Heart left ventricle (tissue), 16 donors: ENCODE results near the gene MAML3. TPM values are rescaled to one million over a fixed set of nuclear protein-coding genes. Genes with fewer than 3 reads are reported as not detected.

ENCODE experiments used
- ATAC-seq, 4 donors: fragments of 200-7000 bp; cut with Tn5 transposase; one replicate each; pipeline ENCODE4 v1.9.1; 2020 to 2022; ENCODE audit warnings: moderate library complexity in 4 of 4, mild to moderate bottlenecking in 3 of 4, moderate number of reproducible peaks in 1 of 4
- DNase-seq, 5 donors: peaks; one replicate each; pipeline ENCODE4 v3.0.0-alpha.2; 2020
- H3K27ac ChIP-seq, 12 donors: fragments of 200-600 bp; sonication (generic) in 4 of 12; one replicate each; pipeline versions ENCODE4 v1.5.0 to v1.8.0; 2016 to 2022; ENCODE audit warnings: mild to moderate bottlenecking in 2 of 12
- H3K27me3 ChIP-seq, 9 donors: fragments of 200-600 bp; sonication (generic) in 2 of 9; one replicate each; pipeline versions ENCODE4 v1.5.1 to v1.8.0; 2016 to 2022; ENCODE audit warnings: mild to moderate bottlenecking in 3 of 9
- H3K36me3 ChIP-seq, 9 donors: fragments of 200-600 bp; sonication (generic) in 2 of 9; one replicate each; pipeline versions ENCODE4 v1.5.0 to v1.8.0; 2018 to 2022; ENCODE audit warnings: mild to moderate bottlenecking in 2 of 9
- H3K4me1 ChIP-seq, 12 donors: fragments of 200-600 bp; sonication (generic) in 4 of 12; one replicate each; pipeline versions ENCODE4 v1.5.0 to v1.8.0; 2016 to 2022; ENCODE audit warnings: mild to moderate bottlenecking in 3 of 12
- H3K4me3 ChIP-seq, 12 donors: fragments of 200-600 bp; sonication (generic) in 4 of 12; one replicate each; pipeline versions ENCODE4 v1.5.0 to v1.8.0; 2017 to 2022; ENCODE audit warnings: mild to moderate bottlenecking in 9 of 12, moderate library complexity in 4 of 12
- H3K9me3 ChIP-seq, 12 donors: fragments of 200-600 bp; sonication (generic) in 4 of 12; one replicate each; pipeline versions ENCODE4 v1.5.0 to v1.8.0; 2016 to 2022; ENCODE audit warnings: mild to moderate bottlenecking in 1 of 12
- CTCF ChIP-seq, 12 donors: fragments of 200-600 bp; sonication (generic) in 4 of 12; IDR thresholded peaks; one replicate each; pipeline versions ENCODE4 v1.5.0 to v1.8.0; 2018 to 2022; ENCODE audit warnings: antibody characterized with exemption in 12 of 12, mild to moderate bottlenecking in 5 of 12
- POLR2A ChIP-seq, 2 donors: fragments of 450-650 bp; IDR thresholded peaks; one replicate each; pipeline ENCODE4 v1.6.1; 2017; ENCODE audit warnings: antibody characterized with exemption in 2 of 2, mild to moderate bottlenecking in 2 of 2, moderate library complexity in 2 of 2
- WGBS, 4 donors: extraction: QIAGEN DNeasy Blood & Tissue Kit in 2 of 4; methylation state at CpG; one replicate each; pipeline versions ENCODE4 v1.1.5 to v1.1.7; 2013 to 2018; 5-methylcytosine and 5-hydroxymethylcytosine counted together
- intact Hi-C, 10 donors: fragments of 100-400 bp; cut with DNase I; formaldehyde crosslinking; loops; one replicate each; pipeline versions ENCODE4 v1.11.1 to v1.14.2; 2022
- long read RNA-seq, 3 donors: library from polyadenylated mRNA; unstranded; transcript quantifications; one replicate each; pipeline ENCODE4 v2.0.0, GENCODE V29; 2020 to 2021
- polyA plus RNA-seq, 2 donors: library from polyadenylated mRNA; stranded (reverse); fragments of 200-250 nt; gene quantifications; one replicate each; pipeline ENCODE4 v1.2.3, GENCODE V29; 2013
- total RNA-seq, 9 donors: library from RNA; depleted of rRNA in 2 of 9; stranded (reverse); fragments of >200 nt in 2 of 9; fragmentation: NEBNext Ultra II Directional in 3 of 9; extraction: Animal tissue kit (Norgen Biotek cat#: 25700) in 3 of 9; gene quantifications; one replicate each; pipeline versions ENCODE4 v1.1.0 to v1.2.4, GENCODE V29; 2016 to 2023
- donor health status: ischemic (EF 13 %, LVEDD 7.1; RV severe dilation, severe dysfunction).
- donor health status: healthy with polysubstance abuse.
- donor health status: DM: no; HTN: yes; CAD: no.
- donor health status: DM: no; HTN: no; CAD: no.
- donor health status: ischemic (EF 25% LVEDD 6.9; RV normal size, moderate dysfunction).
- donor health status: ischemic (EF 25% LVEDD 5.7; RV mildly dilated, moderate dysfunction).
- donor health status: healthy.
- donor health status: DM: yes; HTN: yes; CAD: no.
- donor health status: ischemic (EF 35%, LVEDD 5.7; RV mildly dilated, moderate dysfunction).
- donor health status: nonischemic (EF 11% LVEDD 7.7; RV severe dilation, severe dysfunction).
- donor health status: DM: yes; HTN: yes; CAD: no.
- donor health status: PGD.
- donor health status: ischemic (EF 29% LVEDD 5.4; RV normal size, mild dysfunction).
- donor health status: nonischemic (EF 23%, LVEDD 6.1; RV moderate dilation, normal function).

Gene MAML3
- total RNA-seq = 1 to 10 TPM; 1.7 to 5.9 (median 3.1) TPM
- polyA plus RNA-seq = 1 to 10 TPM in 1 of 2 donors, under 1 TPM in 1; 0.76 to 2.2 TPM
- long read RNA-seq, donor 1, partial matches to known transcripts = 1 of 6 reads
- long read RNA-seq, donor 1, other reads (novel, unspliced or antisense) = 5 of 6 reads
- long read RNA-seq, donor 2, partial matches to known transcripts = 0 of 4 reads
- long read RNA-seq, donor 2, other reads (novel, unspliced or antisense) = 4 of 4 reads
- long read RNA-seq, donor 3, partial matches to known transcripts = 0 of 4 reads
- long read RNA-seq, donor 3, other reads (novel, unspliced or antisense) = 4 of 4 reads

GRCh38 chr4:140153718-140154571 lies at the start of gene MAML3:
Gene MAML3 (minus strand): TSS chr4:140154184. CDS start chr4:140153327, 857 bp downstream.
- ATAC-seq (peak; percentile 63 to 79 (median 74)), DNase-seq (peak; percentile 95 to 98 (median 97))
- H3K9me3 ChIP-seq = no peaks in the 10 kb centered on the region
- peak within 1 kb of the TSS; percentile 83 to 100 (median 98) for H3K27ac ChIP-seq
- H3K4me1 ChIP-seq = peaks cover 0 to 21% (median 9%) of the 10 kb centered on the region in 12 donors
- H3K36me3 ChIP-seq = no peaks in the 10 kb centered on the region
- intact Hi-C loops = loop anchor here (1.0 to 10.0 kb wide), 27 partner anchors 57 to 499 kb away; partner anchors contain the start of gene MGST2 (in 3 of the 10)
- 0 to 1% (median 0%) methylated on average over 50 to 79 of the region's 79 CpGs for WGBS, 4 donors
- peak within 1 kb of the TSS; percentile 35 to 92 (median 83) for H3K4me3 ChIP-seq
- H3K27me3 ChIP-seq = no peaks in the 10 kb centered on the region
- no peak for TF ChIP-seq CTCF (IDR thresholded peaks at IDR 0.05)
- peak in 1 of 2 donors; percentile 86 for TF ChIP-seq POLR2A (IDR thresholded peaks at IDR 0.05)

GRCh38 chr4:140198942-140199341 lies 45.0 kb upstream of the MAML3 start:
- Histone ChIP-seq H3K9me3 (no peaks in the 10 kb centered on the region), H3K27ac (no peak overlapping the region), H3K4me1 (no peaks in the 10 kb centered on the region), H3K4me3 (no peak overlapping the region), H3K27me3 (no peaks in the 10 kb centered on the region), H3K36me3 (no peaks in the 10 kb centered on the region)
- TF ChIP-seq POLR2A (IDR thresholded peaks at IDR 0.05) (no peak), CTCF (IDR thresholded peaks at IDR 0.05) (no peak)
- 70 to 91% (median 83%) methylated on average over 1 of the region's 1 CpG for WGBS, 4 donors
- DNase-seq = no peak
- intact Hi-C loops = no loop called here
- ATAC-seq = no peak

GRCh38 chr4:140195806-140196205 lies 41.8 kb upstream of the MAML3 start:
- DNase-seq = no peak
- 81 to 94% (median 83%) methylated on average over 6 of the region's 6 CpGs for WGBS, 4 donors

More at GRCh38 chr4:140195806-140196205, 41.8 kb upstream of the MAML3 start:
- Histone ChIP-seq H3K27ac (no peak overlapping the region), H3K4me1 (no peaks in the 10 kb centered on the region), H3K4me3 (no peak overlapping the region), H3K9me3 (no peaks in the 10 kb centered on the region), H3K27me3 (no peaks in the 10 kb centered on the region), H3K36me3 (no peaks in the 10 kb centered on the region)
- TF ChIP-seq POLR2A (IDR thresholded peaks at IDR 0.05) = no peak
- peak in 1 of 12 donors; percentile 10 for TF ChIP-seq CTCF (IDR thresholded peaks at IDR 0.05)
- intact Hi-C loops = no loop called here
- no peak for ATAC-seq
